H9 (cell line): ENCODE data around the gene DNAJA4. TPM values are rescaled to one million over a fixed set of nuclear protein-coding genes. Genes with fewer than 3 reads are reported as not detected.
A peak's percentile ranks its signal among the peaks of the same experiment; 100 is the strongest.

Experiments used
- DNase-seq: peaks from one replicate; pipeline ENCODE4 v3.0.0-alpha.2; 2017
- H2AFZ ChIP-seq: one replicate; pipeline ENCODE4 v1.6.1; 2013; ENCODE audit warnings: mild to moderate bottlenecking, low read length, control low read depth, moderate library complexity
- H2AK5ac ChIP-seq: 2 replicates; pipeline ENCODE4 v1.6.1; 2013; ENCODE audit warnings: low read length, control low read depth, mixed read lengths; ENCODE audit not compliant: insufficient read length
- H2BK120ac ChIP-seq: one replicate; pipeline ENCODE4 v1.6.1; 2013; ENCODE audit warnings: low read depth, mild to moderate bottlenecking, low read length, control low read depth, inconsistent platforms; ENCODE audit not compliant: poor library complexity, severe bottlenecking
- H2BK12ac ChIP-seq: 2 replicates; pipeline ENCODE4 v1.6.1; 2013; ENCODE audit warnings: low read length, control low read depth, mixed read lengths, low read depth; ENCODE audit not compliant: insufficient read length
- H2BK15ac ChIP-seq: 2 replicates; pipeline ENCODE4 v1.6.1; 2013; ENCODE audit warnings: low read depth, low read length, control low read depth
- H2BK20ac ChIP-seq: one replicate; pipeline ENCODE4 v1.6.1; 2013; ENCODE audit warnings: low read depth, mild to moderate bottlenecking, low read length, control low read depth, inconsistent platforms; ENCODE audit not compliant: poor library complexity, severe bottlenecking
- H2BK5ac ChIP-seq: 2 replicates; pipeline ENCODE4 v1.6.1; 2013; ENCODE audit warnings: low read length, control low read depth, mixed read lengths; ENCODE audit not compliant: insufficient read length
- H3K14ac ChIP-seq: 2 replicates; pipeline ENCODE4 v1.6.1; 2013; ENCODE audit warnings: low read length, control low read depth; ENCODE audit not compliant: insufficient read depth
- H3K18ac ChIP-seq: 2 replicates; pipeline ENCODE4 v1.6.1; 2013; ENCODE audit warnings: low read depth, mild to moderate bottlenecking, mixed read lengths, low read length, control low read depth; ENCODE audit not compliant: insufficient read length
- H3K23ac ChIP-seq: 2 replicates; pipeline ENCODE4 v1.6.1; 2013; ENCODE audit warnings: low read length, control low read depth, mixed read lengths, low read depth; ENCODE audit not compliant: insufficient read length
- H3K23me2 ChIP-seq: 2 replicates; pipeline ENCODE4 v1.6.1; 2013; ENCODE audit warnings: low read depth, mild to moderate bottlenecking, mixed read lengths, low read length, control low read depth; ENCODE audit not compliant: insufficient read length, poor library complexity, severe bottlenecking
- H3K27ac ChIP-seq: 2 replicates; pipeline ENCODE4 v1.5.1; 2013; ENCODE audit warnings: low read length, control low read depth, mixed read lengths, low read depth; ENCODE audit not compliant: insufficient read length
- H3K27me3 ChIP-seq: 2 replicates; pipeline ENCODE4 v1.6.1; 2013; ENCODE audit warnings: low read length, control low read depth, inconsistent platforms; ENCODE audit not compliant: insufficient read depth
- H3K4ac ChIP-seq: 2 replicates; pipeline ENCODE4 v1.6.1; 2013; ENCODE audit warnings: low read depth, mild to moderate bottlenecking, control low read depth, inconsistent platforms, low read length, moderate library complexity
- H3K4me1 ChIP-seq: 2 replicates; pipeline ENCODE4 v1.6.1; 2013; ENCODE audit warnings: low read length, control low read depth, inconsistent platforms; ENCODE audit not compliant: insufficient read depth
- H3K4me2 ChIP-seq: 2 replicates; pipeline ENCODE4 v1.6.1; 2013; ENCODE audit warnings: low read length, control low read depth, mixed read lengths; ENCODE audit not compliant: insufficient read length, insufficient read depth
- H3K56ac ChIP-seq: 2 replicates; pipeline ENCODE4 v1.6.1; 2013; ENCODE audit warnings: low read depth, mild to moderate bottlenecking, mixed read lengths, low read length, control low read depth; ENCODE audit not compliant: insufficient read length
- H3K79me1 ChIP-seq: 2 replicates; pipeline ENCODE4 v1.6.1; 2013; ENCODE audit warnings: low read depth, mild to moderate bottlenecking, moderate library complexity, low read length, control low read depth, inconsistent platforms; ENCODE audit not compliant: insufficient read depth, poor library complexity, severe bottlenecking
- H3K79me2 ChIP-seq: 2 replicates; pipeline ENCODE4 v1.6.1; 2013; ENCODE audit warnings: low read length, control low read depth, inconsistent platforms; ENCODE audit not compliant: insufficient read depth
- H3K9ac ChIP-seq: 2 replicates; pipeline ENCODE4 v1.6.1; 2013; ENCODE audit warnings: low read length, control low read depth, mixed read lengths; ENCODE audit not compliant: insufficient read length; ENCODE audit errors: extremely low read depth
- H3K9me3 ChIP-seq: one replicate; pipeline ENCODE4 v1.6.1; 2013; ENCODE audit warnings: low read depth, low read length, inconsistent platforms; ENCODE audit not compliant: control insufficient read depth
- H3T11ph ChIP-seq: one replicate; pipeline ENCODE4 v1.6.1; 2013; ENCODE audit warnings: mild to moderate bottlenecking, low read length, control low read depth, inconsistent platforms
- H4K20me1 ChIP-seq: one replicate; pipeline ENCODE4 v1.6.1; 2013; ENCODE audit not compliant: control insufficient read depth, insufficient read length, insufficient read depth
- H4K5ac ChIP-seq: 2 replicates; pipeline ENCODE4 v1.6.1; 2013; ENCODE audit warnings: low read depth, mild to moderate bottlenecking, mixed read lengths, low read length, control low read depth; ENCODE audit not compliant: insufficient read length
- H4K8ac ChIP-seq: replicated peaks from 2 replicates; pipeline ENCODE4 v1.6.1; 2013; ENCODE audit warnings: low read length, control low read depth, mixed read lengths, low read depth; ENCODE audit not compliant: insufficient read length
- H4K91ac ChIP-seq: 2 replicates; pipeline ENCODE4 v1.6.1; 2013; ENCODE audit warnings: low read depth, mild to moderate bottlenecking, moderate library complexity, mixed read lengths, low read length, control low read depth; ENCODE audit not compliant: insufficient read length
- H3K27ac Mint-ChIP-seq, 3 experiments: 2 replicates in 2 of 3; 3 replicates in 1 of 3; pipeline ENCODE4 v1.8.0; 2020 to 2021; ENCODE audit warnings: mixed read lengths in 3 of 3, mild to moderate bottlenecking in 1 of 3, moderate library complexity in 1 of 3
- H3K27me3 Mint-ChIP-seq: 2 replicates; pipeline ENCODE4 v1.8.0; 2021; ENCODE audit warnings: low read depth, mild to moderate bottlenecking, moderate library complexity, mixed read lengths
- H3K36me3 Mint-ChIP-seq, 3 experiments: 2 replicates in 2 of 3; 3 replicates in 1 of 3; pipeline ENCODE4 v1.8.0; 2020 to 2021; ENCODE audit warnings: low read depth in 3 of 3, mixed read lengths in 3 of 3; ENCODE audit not compliant: insufficient read depth in 1 of 3
- H3K4me1 Mint-ChIP-seq, 2 experiments: 2 replicates each; pipeline ENCODE4 v1.8.0; 2020; ENCODE audit warnings: mixed read lengths in 2 of 2
- H3K4me3 Mint-ChIP-seq, 2 experiments: 2 replicates in 1 of 2; 3 replicates in 1 of 2; pipeline ENCODE4 v1.8.0; 2020 to 2021; ENCODE audit warnings: mild to moderate bottlenecking in 2 of 2, mixed read lengths in 2 of 2, moderate library complexity in 1 of 2
- H3K9me3 Mint-ChIP-seq, 2 experiments: 2 replicates in 1 of 2; 3 replicates in 1 of 2; pipeline ENCODE4 v1.8.0; 2020; ENCODE audit warnings: mild to moderate bottlenecking in 2 of 2, mixed read lengths in 2 of 2, moderate library complexity in 1 of 2
- CTCF ChIP-seq: fragments of 200-600 bp; sonication (generic); conservative IDR thresholded peaks from 3 replicates; pipeline ENCODE4 v1.8.0; 2021; ENCODE audit warnings: antibody characterized with exemption, mild to moderate bottlenecking
- WGBS: extraction: QIAGEN DNeasy Blood & Tissue Kit; methylation state at CpG from one replicate; pipeline ENCODE4 v1.1.7; 2013; ENCODE audit warnings: missing lambda C conversion rate, low lambda C conversion rate, mixed read lengths; ENCODE audit not compliant: insufficient read length; ENCODE audit errors: extremely low coverage; 5-methylcytosine and 5-hydroxymethylcytosine counted together
- total RNA-seq: library from RNA; stranded (reverse); gene quantifications from 2 replicates; pipeline ENCODE4 v1.2.1, GENCODE V29; 2021

Gene DNAJA4
- total RNA-seq, 1 experiment from 2014 or later: 0.13 TPM

GRCh38 chr15:78312536-78312935 is 48.2 kb downstream of the DNAJA4 start:
- Mint-ChIP-seq H3K27me3 (peaks cover 2% of the 10 kb centered on the region), H3K27ac (peak overlapping the region in 2 of 3 experiments; percentile 59 to 76; a peak in 4 of 7 replicates), H3K4me1 (peaks cover 36 to 55% of the 10 kb centered on the region in 2 experiments), H3K9me3 (no peaks in the 10 kb centered on the region; a peak in 1 of 5 replicates), H3K4me3 (no peak overlapping the region), H3K36me3 (no peaks in the 10 kb centered on the region)
- Histone ChIP-seq H3K9ac (no peak overlapping the region), H4K91ac (no peak overlapping the region), H3K27ac (no peak overlapping the region), H4K20me1 (no peaks in the 10 kb centered on the region), H3K9me3 (no peaks in the 10 kb centered on the region), H3K56ac (no peak overlapping the region), H3K4ac (no peak overlapping the region), H2AFZ (no peak overlapping the region), H3K4me2 (no peak overlapping the region), H2BK120ac (no peak overlapping the region), H2AK5ac (no peak overlapping the region), H2BK12ac (no peak overlapping the region), H4K5ac (no peak overlapping the region), H3K18ac (no peak overlapping the region), H3K23ac (no peak overlapping the region), H3K27me3 (no peaks in the 10 kb centered on the region), H2BK5ac (no peak overlapping the region), H2BK15ac (no peak overlapping the region), H3K14ac (no peak overlapping the region), H3K4me1 (peaks cover 4% of the 10 kb centered on the region; the same call in 1 of the 2 replicates), H3K79me2 (no peaks in the 10 kb centered on the region), H3K23me2 (no peaks in the 10 kb centered on the region), H4K8ac (no peak overlapping the region), H3T11ph (no peak overlapping the region), H3K79me1 (no peaks in the 10 kb centered on the region), H2BK20ac (no peak overlapping the region)
- DNase-seq: no peak
- WGBS: no CpG with 5 or more reads among the region's 4 CpGs
- TF ChIP-seq CTCF: no peak
